WTC11 (cell line): ENCODE data around the gene IL5.

Experiments
- CTCF ChIP-seq: fragments of 200-600 bp; IDR thresholded peaks from 2 replicates; pipeline ENCODE4 v1.8.0; 2022; ENCODE audit warnings: antibody characterized with exemption
- JUN ChIP-seq: sonication (generic); formaldehyde crosslinking; IDR thresholded peaks from 2 replicates; pipeline ENCODE4 v1.8.0; 2023; ENCODE audit warnings: mild to moderate bottlenecking, missing genetic modification reagents
- NR2C2 ChIP-seq: sonication (generic); formaldehyde crosslinking; IDR thresholded peaks from 2 replicates; pipeline ENCODE4 v1.8.0; 2022; ENCODE audit warnings: mild to moderate bottlenecking, missing genetic modification reagents
- USF2 ChIP-seq: sonication (generic); formaldehyde crosslinking; IDR thresholded peaks from 2 replicates; pipeline ENCODE4 v1.8.1; 2023; ENCODE audit warnings: mild to moderate bottlenecking, missing genetic modification reagents, moderate library complexity
- ZBTB21 ChIP-seq: sonication (generic); formaldehyde crosslinking; IDR thresholded peaks from 2 replicates; pipeline ENCODE4 v1.8.1; 2023; ENCODE audit warnings: mild to moderate bottlenecking, missing genetic modification reagents, borderline replicate concordance
- ZBTB43 ChIP-seq: sonication (generic); formaldehyde crosslinking; IDR thresholded peaks from 2 replicates; pipeline ENCODE4 v1.8.1; 2023; ENCODE audit warnings: mild to moderate bottlenecking, missing genetic modification reagents
- ZNF138 ChIP-seq: sonication (generic); formaldehyde crosslinking; conservative IDR thresholded peaks from 2 replicates; pipeline ENCODE4 v1.8.1; 2022; ENCODE audit warnings: mild to moderate bottlenecking, moderate library complexity, missing genetic modification reagents

- no peak for TF ChIP-seq ZNF138
- no peak for TF ChIP-seq USF2
- no peak for TF ChIP-seq ZBTB21 (CRISPR knock-in tag)
- TF ChIP-seq NR2C2 (CRISPR knock-in tag): no peak
- no peak for TF ChIP-seq ZBTB43 (CRISPR knock-in tag)
- TF ChIP-seq CTCF: no peak
- TF ChIP-seq JUN (CRISPR knock-in tag): no peak
Observed at GRCh38 chr5:132500244-132500930, 42.9 kb downstream of the IL5 start.
